Tibial artery (tissue), 4 donors: ENCODE results near the gene TLR9.

Experiments
- DNase-seq, 2 donors: peaks; one replicate each; pipeline ENCODE4 v3.0.0-alpha.2; 2019
- H3K27ac ChIP-seq, 2 donors: fragments of 200-600 bp; sonication (generic) in 1 of 2; 1 replicate in 1 of 2; 2 replicates in 1 of 2; pipeline ENCODE4 v1.5.1; 2018 to 2019; ENCODE audit warnings: mild to moderate bottlenecking in 1 of 2
- H3K27me3 ChIP-seq, 2 donors: fragments of 200-600 bp; sonication (generic) in 1 of 2; one replicate each; pipeline versions ENCODE4 v1.5.1 to v1.6.0; 2016 to 2019
- H3K36me3 ChIP-seq, 3 donors: fragments of 200-600 bp; sonication (generic) in 2 of 3; one replicate each; pipeline ENCODE4 v1.5.1; 2016 to 2019; ENCODE audit warnings: mild to moderate bottlenecking in 2 of 3
- H3K4me1 ChIP-seq, 4 donors: fragments of 200-600 bp; sonication (generic) in 2 of 4; 1 replicate in 3 of 4; 2 replicates in 1 of 4; pipeline ENCODE4 v1.5.1; 2016 to 2019
- H3K4me3 ChIP-seq, 2 donors: fragments of 200-600 bp; sonication (generic) in 1 of 2; 1 replicate in 1 of 2; 2 replicates in 1 of 2; pipeline ENCODE4 v1.5.1; 2018 to 2019; ENCODE audit warnings: mild to moderate bottlenecking in 2 of 2
- H3K9me3 ChIP-seq, 3 donors: fragments of 200-600 bp; sonication (generic) in 1 of 3; one replicate each; pipeline ENCODE4 v1.5.1; 2016 to 2019
- intact Hi-C: fragments of 100-400 bp; cut with DNase I; formaldehyde crosslinking; loops from one replicate; pipeline ENCODE4 v1.15.0; 2023; ENCODE audit warnings: low total_unique reads
- TF ChIP-seq, protein P1 (sequence below), 2 experiments: fragments of 200-600 bp in 1 of 2; fragments of 450-650 bp in 1 of 2; IDR thresholded peaks; one replicate each; pipeline ENCODE4 v1.5.1; 2017 to 2019; ENCODE audit warnings: antibody characterized with exemption in 2 of 2, mild to moderate bottlenecking in 1 of 2, moderate library complexity in 1 of 2

The TLR9 gene

DNA sequence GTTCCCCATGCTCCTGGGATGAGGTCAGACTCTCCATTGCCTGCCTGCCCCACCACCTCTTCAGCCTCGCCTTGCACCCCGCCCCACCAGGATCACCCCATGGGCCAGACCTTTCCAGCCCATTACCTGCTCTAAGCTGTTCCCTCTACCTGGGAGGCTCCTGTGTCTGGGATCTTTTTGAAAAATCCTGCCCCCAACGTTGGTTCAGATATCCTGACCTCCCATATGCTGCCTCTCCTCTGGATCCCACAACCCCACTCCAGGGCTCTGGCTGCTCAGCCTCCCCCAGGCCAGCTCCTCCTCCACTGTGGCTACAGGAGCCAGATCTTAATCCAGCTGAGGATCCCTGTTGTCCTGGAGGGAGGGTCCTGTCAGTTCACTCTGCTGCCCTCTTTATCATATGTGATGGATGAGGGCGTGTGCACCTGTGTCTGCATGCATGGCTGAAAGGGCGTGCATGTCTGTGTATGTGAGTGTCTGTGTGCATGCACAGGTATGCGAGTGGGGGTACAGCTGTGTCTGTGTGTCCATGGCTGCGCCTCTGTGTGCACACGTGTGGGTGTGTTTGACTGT is 49.2 kb downstream of the TLR9 start:
- TF ChIP-seq, protein P1, sequence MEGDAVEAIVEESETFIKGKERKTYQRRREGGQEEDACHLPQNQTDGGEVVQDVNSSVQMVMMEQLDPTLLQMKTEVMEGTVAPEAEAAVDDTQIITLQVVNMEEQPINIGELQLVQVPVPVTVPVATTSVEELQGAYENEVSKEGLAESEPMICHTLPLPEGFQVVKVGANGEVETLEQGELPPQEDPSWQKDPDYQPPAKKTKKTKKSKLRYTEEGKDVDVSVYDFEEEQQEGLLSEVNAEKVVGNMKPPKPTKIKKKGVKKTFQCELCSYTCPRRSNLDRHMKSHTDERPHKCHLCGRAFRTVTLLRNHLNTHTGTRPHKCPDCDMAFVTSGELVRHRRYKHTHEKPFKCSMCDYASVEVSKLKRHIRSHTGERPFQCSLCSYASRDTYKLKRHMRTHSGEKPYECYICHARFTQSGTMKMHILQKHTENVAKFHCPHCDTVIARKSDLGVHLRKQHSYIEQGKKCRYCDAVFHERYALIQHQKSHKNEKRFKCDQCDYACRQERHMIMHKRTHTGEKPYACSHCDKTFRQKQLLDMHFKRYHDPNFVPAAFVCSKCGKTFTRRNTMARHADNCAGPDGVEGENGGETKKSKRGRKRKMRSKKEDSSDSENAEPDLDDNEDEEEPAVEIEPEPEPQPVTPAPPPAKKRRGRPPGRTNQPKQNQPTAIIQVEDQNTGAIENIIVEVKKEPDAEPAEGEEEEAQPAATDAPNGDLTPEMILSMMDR (IDR thresholded peaks at IDR 0.05), result no peak
- Histone ChIP-seq H3K9me3 (no peaks in the 10 kb centered on the region), H3K4me3 (no peak overlapping the region), H3K27ac (no peak overlapping the region), H3K27me3 (no peaks in the 10 kb centered on the region), H3K4me1 (peaks cover 0 to 10% (median 0%) of the 10 kb centered on the region in 4 donors), H3K36me3 (no peaks in the 10 kb centered on the region)
- intact Hi-C loops, result no loop called here
- peak in 1 of 2 donors; percentile 17 for DNase-seq

DNA sequence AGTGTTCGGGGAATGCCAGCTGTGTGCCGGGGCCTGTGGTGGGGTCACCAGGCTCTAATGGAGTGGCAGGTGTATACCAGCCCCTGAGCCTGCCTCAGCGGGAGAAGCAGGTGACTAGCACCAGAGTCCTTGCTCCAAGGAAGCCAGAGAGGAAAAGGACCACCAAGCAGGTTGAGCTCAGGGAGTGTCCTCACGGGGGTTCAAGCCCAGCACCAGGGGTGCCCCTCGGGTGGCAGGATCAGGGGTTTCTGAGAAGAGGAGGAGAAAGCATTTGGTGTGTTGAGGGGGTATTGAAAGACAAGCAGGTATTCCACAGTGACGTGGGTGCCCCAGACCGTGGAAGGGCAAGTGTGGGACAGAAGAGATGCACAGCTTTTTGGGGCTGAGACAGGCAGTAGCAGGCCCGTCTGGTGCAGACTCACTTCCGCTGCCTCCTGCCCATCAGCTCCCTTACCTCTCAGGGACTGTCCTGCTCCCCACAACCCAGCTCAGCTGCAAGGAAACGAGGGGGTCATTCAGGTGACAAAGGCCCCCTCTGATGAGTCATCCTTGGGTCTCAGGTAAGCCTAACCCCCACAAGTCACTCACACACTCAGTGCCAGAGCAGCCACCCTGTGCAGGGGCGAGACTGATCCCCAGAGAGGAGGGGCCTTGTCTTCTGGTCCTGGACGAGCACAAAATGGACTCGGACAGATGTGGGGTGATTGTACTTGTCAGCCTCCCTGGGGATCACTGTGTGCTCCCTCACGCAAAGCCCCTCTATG is 49.8 kb downstream of the TLR9 start:
- H3K9me3 ChIP-seq, result no peaks in the 10 kb centered on the region
- no peak overlapping the region for H3K27ac ChIP-seq
- no peaks in the 10 kb centered on the region for H3K36me3 ChIP-seq
- peaks cover 0 to 10% (median 0%) of the 10 kb centered on the region in 4 donors for H3K4me1 ChIP-seq
- TF ChIP-seq, protein P1 (IDR thresholded peaks at IDR 0.05), result no peak
- H3K27me3 ChIP-seq, result no peaks in the 10 kb centered on the region
- H3K4me3 ChIP-seq, result no peak overlapping the region
- intact Hi-C loops, result no loop called here
- no peak for DNase-seq

DNA sequence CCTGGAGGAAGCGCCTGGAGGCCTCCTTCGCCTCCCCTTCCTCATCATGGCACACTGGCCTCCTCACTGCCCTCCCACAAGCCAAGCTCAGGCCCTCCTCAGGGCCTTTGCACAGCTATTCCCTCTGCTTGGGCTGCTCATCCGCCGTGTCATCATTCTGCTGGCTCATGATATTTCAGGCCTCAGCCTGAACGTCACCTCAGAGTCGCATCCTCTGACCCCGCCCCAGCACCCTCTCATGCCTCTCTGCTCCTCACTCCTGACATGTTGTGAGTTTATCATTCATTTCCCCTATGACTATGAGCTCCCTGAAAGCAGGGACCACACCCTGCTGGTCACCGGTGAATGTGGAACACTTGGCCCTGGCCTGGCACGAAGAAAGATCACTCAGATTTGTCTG is 50.5 kb downstream of the TLR9 start:
- no peak for DNase-seq
- Histone ChIP-seq H3K9me3 (no peaks in the 10 kb centered on the region), H3K4me1 (peaks cover 0 to 10% (median 0%) of the 10 kb centered on the region in 4 donors), H3K4me3 (no peak overlapping the region), H3K27ac (no peak overlapping the region), H3K36me3 (no peaks in the 10 kb centered on the region), H3K27me3 (no peaks in the 10 kb centered on the region)
- TF ChIP-seq, protein P1 (IDR thresholded peaks at IDR 0.05), result no peak
- intact Hi-C loops, result no loop called here

DNA sequence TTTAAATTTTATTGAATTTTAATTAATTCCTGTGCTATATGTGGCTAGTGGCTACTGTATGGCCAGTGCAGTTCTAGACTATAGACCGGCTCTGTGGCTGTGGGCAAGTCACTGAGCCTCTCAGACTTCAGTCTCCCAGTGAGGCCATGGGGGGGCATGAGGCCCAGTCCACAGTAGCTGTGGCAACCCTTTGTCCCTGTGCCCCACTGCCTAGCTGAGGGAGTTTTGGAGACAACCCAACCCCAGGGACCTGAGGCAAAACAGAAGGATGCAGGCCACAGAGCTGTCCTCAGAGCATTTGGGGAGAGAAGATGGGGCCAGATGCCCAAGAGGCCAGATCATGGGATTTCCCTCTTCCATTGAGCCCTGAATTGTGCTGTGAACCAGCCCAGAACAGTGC is 52.3 kb downstream of the TLR9 start:
- Histone ChIP-seq H3K27ac (no peak overlapping the region), H3K4me1 (peaks cover 0 to 8% (median 0%) of the 10 kb centered on the region in 4 donors), H3K36me3 (no peaks in the 10 kb centered on the region), H3K4me3 (no peak overlapping the region), H3K9me3 (no peaks in the 10 kb centered on the region), H3K27me3 (no peaks in the 10 kb centered on the region)
- DNase-seq, result no peak
- TF ChIP-seq, protein P1 (IDR thresholded peaks at IDR 0.05), result no peak
- intact Hi-C loops, result no loop called here

DNA sequence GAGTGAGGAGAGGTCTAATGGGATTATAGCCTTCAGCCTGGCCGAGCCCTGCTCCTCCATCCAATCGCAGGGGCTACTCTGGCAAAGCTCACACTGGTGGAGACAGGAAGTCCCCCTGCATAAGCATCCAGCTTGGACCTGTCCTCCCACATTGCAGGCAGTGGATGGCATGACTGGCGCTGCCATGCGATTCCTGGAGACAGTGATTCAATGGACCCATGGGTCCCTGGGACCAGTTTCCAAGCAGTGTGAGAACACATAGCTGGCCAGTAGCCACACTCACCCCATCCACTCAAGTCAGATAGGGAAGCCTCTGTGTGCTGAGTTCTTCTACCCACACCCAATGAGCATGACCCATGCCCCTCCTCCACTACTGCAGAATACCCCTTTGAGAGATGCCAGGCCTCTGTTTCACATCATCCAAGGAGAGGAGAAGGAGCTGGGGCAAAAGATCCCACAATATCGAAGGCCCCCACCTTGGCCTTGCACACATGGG is 53.1 kb downstream of the TLR9 start:
- TF ChIP-seq, protein P1 (IDR thresholded peaks at IDR 0.05), result no peak
- no peaks in the 10 kb centered on the region for H3K9me3 ChIP-seq
- DNase-seq, result no peak
- H3K4me3 ChIP-seq, result no peak overlapping the region
- H3K27me3 ChIP-seq, result no peaks in the 10 kb centered on the region
- H3K4me1 ChIP-seq, result peaks cover 0 to 6% (median 0%) of the 10 kb centered on the region in 4 donors
- no peaks in the 10 kb centered on the region for H3K36me3 ChIP-seq
- intact Hi-C loops, result no loop called here
- no peak overlapping the region for H3K27ac ChIP-seq
